GM23248 (cell line): ENCODE measurements around the gene PTPRH.

Experiments used
- EZH2 ChIP-seq: fragments of 200-600 bp; sonication (generic); IDR thresholded peaks from 2 replicates; pipeline ENCODE4 v1.6.1; 2018; ENCODE audit warnings: antibody characterized with exemption, mild to moderate bottlenecking; ENCODE audit not compliant: insufficient read depth, poor library complexity, severe bottlenecking
- EZH2phosphoT487 ChIP-seq: fragments of 200-600 bp; sonication (generic); IDR thresholded peaks from 2 replicates; pipeline ENCODE4 v1.6.1; 2018; ENCODE audit warnings: antibody characterized with exemption, moderate library complexity, mild to moderate bottlenecking, low read depth; ENCODE audit not compliant: insufficient read depth

- no peak for TF ChIP-seq EZH2
- TF ChIP-seq EZH2phosphoT487, result no peak
These were observed at the start of gene PTPRH for GRCh38 chr19:55208880-55209692.
